SK-N-SH (cell line): ENCODE results near the gene NCAPH2. TPM values are rescaled to one million over a fixed set of nuclear protein-coding genes. Genes with fewer than 3 reads are reported as not detected.
A peak's percentile ranks its signal among the peaks of the same experiment; 100 is the strongest.
"Not testable (repeated sequence)": the region's sequence is repeated elsewhere in the genome, so short reads cannot be mapped to it uniquely, and the experiment has no call there.

ENCODE experiments used
- CTCF ChIA-PET: fragments of 300-600, 350-600 bp; formaldehyde crosslinking; extraction: SDS; loops from one replicate; lab custom pipeline; 2021; lab: Yijun Ruan, JAX
- POLR2A ChIA-PET: fragments of 350-600 bp; sonication (Branson Sonifier 250); formaldehyde crosslinking; extraction: SDS; loops from one replicate; lab custom pipeline; 2020; ENCODE audit warnings: antibody characterized with exemption, inconsistent platforms; lab: Yijun Ruan, JAX
- DNase-seq: peaks from one replicate; pipeline ENCODE4 v3.0.0; 2012
- H2AFZ ChIP-seq: fragments of 200-600 bp; sonication (generic); 2 replicates; pipeline ENCODE4 v1.8.1; 2016; ENCODE audit warnings: antibody characterized with exemption, mild to moderate bottlenecking, low read depth
- H3F3A ChIP-seq: fragments of 200-600 bp; sonication (generic); replicated peaks from 2 replicates; pipeline ENCODE3; 2016; ENCODE audit warnings: antibody characterized with exemption, mild to moderate bottlenecking; ENCODE audit not compliant: insufficient read depth
- H3K27ac ChIP-seq, 2 experiments: fragments of 200-500 bp in 1 of 2; fragments of 200-600 bp in 1 of 2; sonication (Bioruptor generic) in 1 of 2; sonication (generic), shearing (Covaris generic) in 1 of 2; 2 replicates each; pipeline versions ENCODE4 v1.5.1 to v1.6.1; 2014 to 2016; ENCODE audit warnings: low read depth in 2 of 2, inconsistent platforms in 1 of 2, low read length in 1 of 2, mild to moderate bottlenecking in 1 of 2, mixed read lengths in 1 of 2
- H3K27me3 ChIP-seq: fragments of 200-600 bp; sonication (generic), shearing (Covaris generic); 2 replicates; pipeline ENCODE4 v1.6.1; 2016; ENCODE audit warnings: mixed run types; ENCODE audit not compliant: insufficient read depth
- H3K36me3 ChIP-seq, 2 experiments: fragments of 200-500 bp in 1 of 2; fragments of 200-600 bp in 1 of 2; sonication (Bioruptor generic) in 1 of 2; sonication (generic) in 1 of 2; replicated peaks in 1 of 2; 2 replicates each; pipeline versions ENCODE3 to v1.5.1; 2014 to 2016; ENCODE audit warnings: low read length in 1 of 2, mild to moderate bottlenecking in 1 of 2; ENCODE audit not compliant: insufficient read depth in 2 of 2, control insufficient read depth in 1 of 2
- H3K4me1 ChIP-seq, 2 experiments: fragments of 200-500 bp in 1 of 2; fragments of 200-600 bp in 1 of 2; sonication (Bioruptor generic) in 1 of 2; sonication (generic), shearing (Covaris generic) in 1 of 2; 2 replicates each; pipeline versions ENCODE4 v1.5.1 to v1.6.1; 2014 to 2016; ENCODE audit warnings: low read depth in 1 of 2, low read length in 1 of 2, mixed run types in 1 of 2; ENCODE audit not compliant: insufficient read depth in 2 of 2, control insufficient read depth in 1 of 2
- H3K4me2 ChIP-seq: fragments of 200-600 bp; sonication (generic), shearing (Covaris generic); 2 replicates; pipeline ENCODE4 v1.6.1; 2017; ENCODE audit warnings: mixed run types
- H3K4me3 ChIP-seq, 2 experiments: fragments of 200-500 bp in 1 of 2; fragments of 200-600 bp in 1 of 2; sonication (Bioruptor generic) in 1 of 2; sonication (generic), shearing (Covaris generic) in 1 of 2; 2 replicates each; pipeline versions ENCODE4 v1.5.1 to v1.8.1; 2014 to 2016; ENCODE audit warnings: low read depth in 2 of 2, inconsistent platforms in 1 of 2, low read length in 1 of 2, mild to moderate bottlenecking in 1 of 2, mixed read lengths in 1 of 2, moderate library complexity in 1 of 2
- H3K79me2 ChIP-seq: fragments of 200-600 bp; sonication (generic); 2 replicates; pipeline ENCODE4 v1.8.1; 2017; ENCODE audit warnings: mild to moderate bottlenecking; ENCODE audit not compliant: insufficient read depth
- H3K9ac ChIP-seq: fragments of 200-600 bp; sonication (generic); 2 replicates; pipeline ENCODE4 v1.6.1; 2017; ENCODE audit warnings: mixed run types
- H3K9me2 ChIP-seq: fragments of 200-600 bp; sonication (generic); 2 replicates; pipeline ENCODE4 v1.6.1; 2017; ENCODE audit warnings: mixed run types
- H3K9me3 ChIP-seq: fragments of 200-600 bp; sonication (generic); 2 replicates; pipeline ENCODE4 v1.6.1; 2017; ENCODE audit warnings: mixed run types, mild to moderate bottlenecking, moderate library complexity
- H4K20me1 ChIP-seq: fragments of 200-600 bp; sonication (generic); 2 replicates; pipeline ENCODE4 v1.6.1; 2017; ENCODE audit warnings: mild to moderate bottlenecking, mixed run types; ENCODE audit not compliant: insufficient read depth
- ELF1 ChIP-seq: IDR thresholded peaks from 2 replicates; pipeline ENCODE4 v1.4.0; 2012
- EP300 ChIP-seq, 2 experiments: IDR thresholded peaks; 2 replicates each; pipeline versions ENCODE4 v1.4.0 to v1.6.1; 2012; ENCODE audit warnings: borderline replicate concordance in 1 of 2, low read depth in 1 of 2, low read length in 1 of 2
- FOSL2 ChIP-seq: IDR thresholded peaks from 2 replicates; pipeline ENCODE4 v1.4.0; 2012; ENCODE audit warnings: low read depth, mild to moderate bottlenecking, moderate library complexity, borderline replicate concordance
- JUND ChIP-seq: IDR thresholded peaks from 2 replicates; pipeline ENCODE4 v1.4.0; 2012
- MXI1 ChIP-seq: IDR thresholded peaks from 2 replicates; pipeline ENCODE4 v1.6.1; 2012; ENCODE audit warnings: mild to moderate bottlenecking, low read depth, low read length, improper control_type of control experiment
- NRF1 ChIP-seq: IDR thresholded peaks from 2 replicates; pipeline ENCODE4 v1.6.1; 2012; ENCODE audit warnings: low read depth, mild to moderate bottlenecking, low read length
- RAD21 ChIP-seq: IDR thresholded peaks from 2 replicates; pipeline ENCODE4 v1.6.1; 2012; ENCODE audit warnings: mild to moderate bottlenecking, low read length
- RCOR1 ChIP-seq: fragments of 150-350 bp; IDR thresholded peaks from 2 replicates; pipeline ENCODE4 v1.6.1; 2017; ENCODE audit warnings: antibody characterized with exemption, low read length
- REST ChIP-seq: IDR thresholded peaks from 2 replicates; pipeline ENCODE4 v1.6.1; 2012; ENCODE audit warnings: mild to moderate bottlenecking, low read depth, low read length, moderate library complexity
- SIN3A ChIP-seq: IDR thresholded peaks from 2 replicates; pipeline ENCODE4 v1.6.1; 2012; ENCODE audit warnings: low read depth, mild to moderate bottlenecking, low read length, moderate library complexity, borderline replicate concordance
- USF2 ChIP-seq: fragments of 150-350 bp; IDR thresholded peaks from 2 replicates; pipeline ENCODE4 v1.6.1; 2017; ENCODE audit warnings: antibody characterized with exemption, low read length, low read depth, borderline replicate concordance
- YY1 ChIP-seq: IDR thresholded peaks from 2 replicates; pipeline ENCODE4 v1.4.0; 2012; ENCODE audit warnings: low read depth, mild to moderate bottlenecking
- WGBS: methylation state at CpG from one replicate; pipeline ENCODE4 v1.1.6; 2017; ENCODE audit warnings: low lambda C conversion rate; 5-methylcytosine and 5-hydroxymethylcytosine counted together
- polyA plus RNA-seq, 3 experiments: library from polyadenylated mRNA; depleted of rRNA; stranded (reverse); fragments of >200 nt; gene quantifications; 2 replicates each; pipeline ENCODE4 v1.2.3, GENCODE V29; 2012
- TF ChIP-seq, protein P1 (sequence below): IDR thresholded peaks from 2 replicates; pipeline ENCODE4; 2012

The NCAPH2 gene
- polyA plus RNA-seq, 1 of the 3 experiments (the other 2 are of a cell fraction), result 22.4 TPM

GRCh38 chr22:50541667-50542026, 33.6 kb downstream of the NCAPH2 start:
- H3K9ac ChIP-seq, H3K27ac ChIP-seq, H3K4me2 ChIP-seq, H3F3A ChIP-seq, H3K9me2 ChIP-seq, H3K4me3 ChIP-seq, H3K4me1 ChIP-seq, H3K36me3 ChIP-seq, POLR2A ChIA-PET, H3K9me3 ChIP-seq, DNase-seq, H3K27me3 ChIP-seq, H2AFZ ChIP-seq: not testable (repeated sequence)
- CTCF ChIA-PET, result interaction anchor here (3.1 kb wide), 1 partner anchor 21 kb away, joined by 19 read pairs; the partner anchor contains the start of gene SYCE3
- 69% methylated on average over 5 of the region's 5 CpGs for WGBS
- TF ChIP-seq FOSL2, result peak; percentile 29; the same call in 1 of the 2 replicates
- TF ChIP-seq, all 33 proteins: peak for 1; not testable (repeated sequence) for 32
- H3K79me2 ChIP-seq, H4K20me1 ChIP-seq: not testable (repeated sequence)

- H3K4me2 ChIP-seq, result no peak overlapping the region
- CTCF ChIA-PET, result interaction anchor here (0.6 to 1.5 kb wide), 2 partner anchors 17 to 20 kb away, joined by 3 to 5 read pairs; partner anchors contain the start of gene SYCE3
- no peak overlapping the region for H3K4me3 ChIP-seq
- TF ChIP-seq, protein P1, sequence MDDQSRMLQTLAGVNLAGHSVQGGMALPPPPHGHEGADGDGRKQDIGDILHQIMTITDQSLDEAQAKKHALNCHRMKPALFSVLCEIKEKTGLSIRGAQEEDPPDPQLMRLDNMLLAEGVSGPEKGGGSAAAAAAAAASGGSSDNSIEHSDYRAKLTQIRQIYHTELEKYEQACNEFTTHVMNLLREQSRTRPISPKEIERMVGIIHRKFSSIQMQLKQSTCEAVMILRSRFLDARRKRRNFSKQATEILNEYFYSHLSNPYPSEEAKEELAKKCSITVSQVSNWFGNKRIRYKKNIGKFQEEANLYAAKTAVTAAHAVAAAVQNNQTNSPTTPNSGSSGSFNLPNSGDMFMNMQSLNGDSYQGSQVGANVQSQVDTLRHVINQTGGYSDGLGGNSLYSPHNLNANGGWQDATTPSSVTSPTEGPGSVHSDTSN, result no peak
- no peak for TF ChIP-seq NRF1
- no peak for TF ChIP-seq USF2
- no peak for TF ChIP-seq ELF1
- TF ChIP-seq RCOR1, result no peak
- TF ChIP-seq YY1, result no peak
- no peak for TF ChIP-seq RAD21
- no peak for TF ChIP-seq JUND
- TF ChIP-seq REST, result no peak
- no peak for TF ChIP-seq EP300 (IDR thresholded peaks at IDR 0.05; ENCODE audit: borderline replicate concordance in 1 of 2, low read depth in 1 of 2, low read length in 1 of 2)
- no peak for TF ChIP-seq MXI1
- TF ChIP-seq SIN3A, result no peak
- TF ChIP-seq FOSL2, result no peak
- TF ChIP-seq, all 33 proteins: peak for 0
- no peak overlapping the region for H3K27ac ChIP-seq
- H2AFZ ChIP-seq, result no peak overlapping the region
- no peaks in the 10 kb centered on the region for H3K36me3 ChIP-seq
- 96% methylated on average over 19 of the region's 19 CpGs for WGBS
- peaks cover 6 to 9% of the 10 kb centered on the region in 2 experiments; a peak in 2 of 4 replicates for H3K4me1 ChIP-seq
- peaks cover 7% of the 10 kb centered on the region for H3F3A ChIP-seq
- H4K20me1 ChIP-seq, result no peaks in the 10 kb centered on the region
- POLR2A ChIA-PET, result no interaction called here
- H3K27me3 ChIP-seq, result no peaks in the 10 kb centered on the region
- H3K9me3 ChIP-seq, result no peaks in the 10 kb centered on the region
- H3K9me2 ChIP-seq, result no peaks in the 10 kb centered on the region
- H3K79me2 ChIP-seq, result no peaks in the 10 kb centered on the region
- no peak overlapping the region for H3K9ac ChIP-seq
- no peak for DNase-seq
Measured at GRCh38 chr22:50542416-50542927, 34.4 kb downstream of the NCAPH2 start.
